K562 (cell line): Measurements from ENCODE around the gene CPE. TPM values are rescaled to one million over a fixed set of nuclear protein-coding genes. Genes with fewer than 3 reads are reported as not detected.
A peak's percentile ranks its signal among the peaks of the same experiment; 100 is the strongest.

Experiments used
- ATF3 ChIP-seq, 2 experiments: fragments of 450-650 bp in 1 of 2; sonication (generic) in 1 of 2; formaldehyde crosslinking in 1 of 2; IDR thresholded peaks in 1 of 2; conservative IDR thresholded peaks in 1 of 2; 2 replicates each; pipeline versions ENCODE4 v1.6.1 to v1.8.1; 2016 to 2023; ENCODE audit warnings: mild to moderate bottlenecking in 2 of 2, moderate library complexity in 2 of 2, inconsistent platforms in 1 of 2, missing genetic modification reagents in 1 of 2
- BRD9 ChIP-seq: fragments of 450-650 bp; IDR thresholded peaks from 2 replicates; pipeline ENCODE4 v1.6.1; 2018; ENCODE audit warnings: low read depth; ENCODE audit not compliant: partially characterized antibody
- CHAMP1 ChIP-seq: fragments of 450-650 bp; IDR thresholded peaks from 2 replicates; pipeline ENCODE4 v1.6.1; 2016; ENCODE audit warnings: mild to moderate bottlenecking
- HDAC2 ChIP-seq: fragments of 450-650 bp; IDR thresholded peaks from 2 replicates; pipeline ENCODE4 v1.6.1; 2016; ENCODE audit warnings: mild to moderate bottlenecking
- HDAC3 ChIP-seq: fragments of 450-650 bp; IDR thresholded peaks from 2 replicates; pipeline ENCODE4 v1.6.1; 2018; ENCODE audit warnings: borderline replicate concordance, mild to moderate bottlenecking, moderate library complexity; ENCODE audit not compliant: partially characterized antibody
- IFI16 ChIP-seq: fragments of 250-450 bp; sonication (Bioruptor Pico); IDR thresholded peaks from 2 replicates; pipeline ENCODE4 v2.1.2; 2022; ENCODE audit warnings: mild to moderate bottlenecking, inconsistent platforms
- LEF1 ChIP-seq: fragments of 450-650 bp; IDR thresholded peaks from 2 replicates; pipeline ENCODE4 v1.6.1; 2016; ENCODE audit warnings: mild to moderate bottlenecking
- MAFK ChIP-seq: IDR thresholded peaks from 2 replicates; pipeline ENCODE4 v1.6.1; 2011; ENCODE audit warnings: low read length, improper control_type of control experiment
- MEIS2 ChIP-seq: fragments of 450-650 bp; IDR thresholded peaks from 2 replicates; pipeline ENCODE4 v1.6.1; 2014; ENCODE audit warnings: mild to moderate bottlenecking; ENCODE audit not compliant: partially characterized antibody
- NCOA4 ChIP-seq: fragments of 450-650 bp; IDR thresholded peaks from 2 replicates; pipeline ENCODE4 v1.6.1; 2018; ENCODE audit warnings: mild to moderate bottlenecking; ENCODE audit not compliant: partially characterized antibody
- NR2C1 ChIP-seq, 2 experiments: fragments of 450-650 bp; IDR thresholded peaks; 2 replicates each; pipeline ENCODE4 v1.6.1; 2017; ENCODE audit warnings: mild to moderate bottlenecking in 2 of 2, antibody characterized with exemption in 1 of 2, inconsistent platforms in 1 of 2, missing compliant biosample characterization in 1 of 2, missing genetic modification characterization in 1 of 2
- NR2F6 ChIP-seq: fragments of 450-650 bp; formaldehyde crosslinking; IDR thresholded peaks from 2 replicates; pipeline ENCODE4 v1.4.0; 2020; ENCODE audit warnings: mild to moderate bottlenecking
- POLR2B ChIP-seq: fragments of 450-650 bp; IDR thresholded peaks from 2 replicates; pipeline ENCODE4 v1.6.1; 2018; ENCODE audit warnings: low read depth; ENCODE audit not compliant: partially characterized antibody
- SMARCA5 ChIP-seq: fragments of 450-650 bp; IDR thresholded peaks from 2 replicates; pipeline ENCODE4 v1.6.1; 2016
- SOX6 ChIP-seq: fragments of 450-650 bp; IDR thresholded peaks from 2 replicates; pipeline ENCODE4 v1.6.1; 2014; ENCODE audit warnings: mild to moderate bottlenecking
- TOE1 ChIP-seq, 2 experiments: fragments of 450-650 bp in 1 of 2; sonication (generic) in 1 of 2; formaldehyde crosslinking in 1 of 2; IDR thresholded peaks; 2 replicates each; pipeline versions ENCODE4 v1.7.1 to v1.8.0; 2016 to 2022; ENCODE audit warnings: borderline replicate concordance in 2 of 2, mild to moderate bottlenecking in 2 of 2, antibody characterized with exemption in 1 of 2, inconsistent platforms in 1 of 2, low read depth in 1 of 2, missing genetic modification reagents in 1 of 2, moderate library complexity in 1 of 2
- ZNF655 ChIP-seq: fragments of 250-450 bp; sonication (Bioruptor Pico); IDR thresholded peaks from 2 replicates; pipeline ENCODE4 v1.5.0; 2021
- polyA plus RNA-seq, 8 experiments: library from polyadenylated mRNA; depleted of rRNA in 4 of 8; stranded (reverse) in 5 of 8; unstranded in 3 of 8; fragments of >200 nt; fragmentation: Nextera tagmentation in 2 of 8; fragmentation: Illumina TruSeq in 1 of 8; extraction: Ambion mirVana in 2 of 8; extraction: Trizol in 1 of 8; gene quantifications; 2 replicates each; pipeline versions ENCODE4 v1.2.1 to v1.2.3, GENCODE V29; 2011 to 2014; ENCODE audit warnings: inconsistent platforms in 1 of 8, missing spikeins in 1 of 8
- total RNA-seq, 7 experiments: library from RNA; depleted of rRNA in 6 of 7; stranded (reverse); fragments of >200 nt in 6 of 7; fragmentation: Illumina TruSeq in 2 of 7; extraction: Trizol in 2 of 7; gene quantifications; 2 replicates each; pipeline versions ENCODE4 v1.2.1 to v1.2.3, GENCODE V29; 2011 to 2021; ENCODE audit warnings: low replicate concordance in 1 of 7

Gene CPE
- total and polyA plus RNA-seq, 9 of the 15 experiments (the other 6 are each of a cell fraction or from before 2014, with no cell fraction given): 0.04 to 0.16 (median 0.06) TPM; not detected in 4

- TF ChIP-seq CHAMP1 (peak; percentile 68; the same call in 1 of the 2 replicates), MAFK (peak; percentile 43; the same call in 1 of the 2 replicates), IFI16 (CRISPR knock-in tag) (no peak), BRD9 (peak; percentile 70), LEF1 (peak; percentile 89), SMARCA5 (no peak), HDAC3 (peak; percentile 82), NR2C1 (IDR thresholded peaks at IDR 0.05) (no peak), NR2C1 (tag; IDR thresholded peaks at IDR 0.05) (0 out of 2 replicates have a peak, but pooled peaks have one; percentile 33), ATF3 (IDR thresholded peaks at IDR 0.05) (peak; percentile 97), ATF3 (CRISPR knock-in tag; conservative IDR thresholded peaks at IDR 0.05) (peak; percentile 77), NCOA4 (no peak), SOX6 (peak; percentile 83), HDAC2 (peak; percentile 37; the same call in 1 of the 2 replicates), TOE1 (IDR thresholded peaks at IDR 0.05; ENCODE audit: borderline replicate concordance) (0 out of 2 replicates have a peak, but pooled peaks have one; percentile 19), TOE1 (CRISPR knock-in tag; IDR thresholded peaks at IDR 0.05; ENCODE audit: borderline replicate concordance, low read depth) (no peak), NR2F6 (CRISPR knock-in tag) (no peak), MEIS2 (peak; percentile 66), ZNF655 (CRISPR knock-in tag) (no peak), POLR2B (peak; percentile 50)
Observed at GRCh38 chr4:165476214-165477098, 97.6 kb downstream of the CPE start (continued).
